Endothelial cell (in vitro differentiated cells): Measurements from ENCODE around the gene STING1. TPM values are rescaled to one million over a fixed set of nuclear protein-coding genes. Genes with fewer than 3 reads are reported as not detected.
"Not testable (repeated sequence)": the region's sequence is repeated elsewhere in the genome, so short reads cannot be mapped to it uniquely, and the experiment has no call there.

Experiments
- DNase-seq: peaks from one replicate; pipeline ENCODE4 v3.0.0; 2021; ENCODE audit warnings: low spot score
- H3K27ac Mint-ChIP-seq: one replicate; pipeline ENCODE4 v1.8.0; 2021; ENCODE audit warnings: mixed read lengths, inconsistent platforms; ENCODE audit not compliant: unreplicated experiment
- H3K27me3 Mint-ChIP-seq: one replicate; pipeline ENCODE4 v1.8.0; 2021; ENCODE audit warnings: mild to moderate bottlenecking, moderate library complexity, mixed read lengths, inconsistent platforms; ENCODE audit not compliant: unreplicated experiment
- H3K36me3 Mint-ChIP-seq: one replicate; pipeline ENCODE4 v1.8.0; 2021; ENCODE audit warnings: mild to moderate bottlenecking, low read depth, mixed read lengths, inconsistent platforms; ENCODE audit not compliant: unreplicated experiment
- H3K4me1 Mint-ChIP-seq: one replicate; pipeline ENCODE4 v1.8.0; 2021; ENCODE audit warnings: mild to moderate bottlenecking, mixed read lengths, inconsistent platforms; ENCODE audit not compliant: unreplicated experiment
- H3K4me3 Mint-ChIP-seq: one replicate; pipeline ENCODE4 v1.8.0; 2021; ENCODE audit warnings: mild to moderate bottlenecking, mixed read lengths, inconsistent platforms; ENCODE audit not compliant: unreplicated experiment
- H3K9me3 Mint-ChIP-seq: one replicate; pipeline ENCODE4 v1.8.0; 2021; ENCODE audit warnings: mixed read lengths, inconsistent platforms; ENCODE audit not compliant: unreplicated experiment
- CTCF ChIP-seq: fragments of 200-600 bp; sonication (generic); IDR thresholded peaks from one replicate; pipeline ENCODE4 v1.5.0; 2021; ENCODE audit warnings: antibody characterized with exemption; ENCODE audit not compliant: unreplicated experiment
- long read RNA-seq: library from polyadenylated mRNA; unstranded; transcript quantifications from one replicate; pipeline ENCODE4 v2.0.0, GENCODE V29; 2020; ENCODE audit not compliant: unreplicated experiment
- total RNA-seq: library from RNA; stranded (reverse); fragmentation: NEBNext Ultra II Directional; extraction: Animal tissue kit (Norgen Biotek cat#: 25700); gene quantifications from one replicate; pipeline ENCODE4 v1.2.1, GENCODE V29; 2021; ENCODE audit not compliant: unreplicated experiment

Gene STING1
- 69.1 TPM for total RNA-seq
- long read RNA-seq, transcript TMEM173-201 (8 exons, 1,771 nt), result major isoform, 10 of 91 reads
- long read RNA-seq, partial matches to known transcripts, result 60 of 91 reads
- long read RNA-seq, other reads (novel, unspliced or antisense), result 18 of 91 reads

GRCh38 chr5:139482050-139482889 lies at the start of gene STING1:
Gene STING1 (minus strand): TSS chr5:139482758. CDS start chr5:139481704, 1,054 bp downstream.
- Mint-ChIP-seq H3K36me3 (peaks cover 6% of the 10 kb centered on the region), H3K9me3 (no peaks in the 10 kb centered on the region), H3K27ac (peak within 1 kb of the TSS; percentile 94), H3K4me3 (peak within 1 kb of the TSS; percentile 77), H3K4me1 (peaks cover 28% of the 10 kb centered on the region), H3K27me3 (peaks cover 9% of the 10 kb centered on the region)
- no peak for DNase-seq
- no peak for TF ChIP-seq CTCF

- no peak for DNase-seq
- Mint-ChIP-seq H3K4me3 (no peak overlapping the region), H3K36me3 (no peaks in the 10 kb centered on the region), H3K9me3 (no peaks in the 10 kb centered on the region), H3K27me3 (peaks cover under 1% of the 10 kb centered on the region), H3K27ac (no peak overlapping the region), H3K4me1 (no peaks in the 10 kb centered on the region)
- no peak for TF ChIP-seq CTCF
Measured at GRCh38 chr5:139531772-139532169, 49.2 kb upstream of the STING1 start.

- H3K4me3 Mint-ChIP-seq, H3K4me1 Mint-ChIP-seq, H3K27me3 Mint-ChIP-seq, H3K27ac Mint-ChIP-seq, DNase-seq, H3K9me3 Mint-ChIP-seq, H3K36me3 Mint-ChIP-seq: not testable (repeated sequence)
Measured at GRCh38 chr5:139530079-139530478, 47.5 kb upstream of the STING1 start.

- not testable (repeated sequence) for H3K36me3 Mint-ChIP-seq, H3K27me3 Mint-ChIP-seq, DNase-seq, H3K4me1 Mint-ChIP-seq, H3K9me3 Mint-ChIP-seq, H3K27ac Mint-ChIP-seq, H3K4me3 Mint-ChIP-seq
Measured at GRCh38 chr5:139528695-139529094, 46.1 kb upstream of the STING1 start.

- not testable (repeated sequence) for H3K27ac Mint-ChIP-seq, H3K9me3 Mint-ChIP-seq, H3K27me3 Mint-ChIP-seq, H3K36me3 Mint-ChIP-seq, H3K4me3 Mint-ChIP-seq, DNase-seq, H3K4me1 Mint-ChIP-seq
Measured at GRCh38 chr5:139527896-139528467, 45.4 kb upstream of the STING1 start.

- H3K27me3 Mint-ChIP-seq, H3K9me3 Mint-ChIP-seq, H3K36me3 Mint-ChIP-seq, H3K27ac Mint-ChIP-seq, H3K4me3 Mint-ChIP-seq, DNase-seq, H3K4me1 Mint-ChIP-seq: not testable (repeated sequence)
Measured at GRCh38 chr5:139527090-139527470, 44.5 kb upstream of the STING1 start.

GRCh38 chr5:139526309-139527089 lies 43.9 kb upstream of the STING1 start:
- not testable (repeated sequence) for H3K27ac Mint-ChIP-seq

GRCh38 chr5:139525586-139526308 lies 43.2 kb upstream of the STING1 start:
- H3K27me3 Mint-ChIP-seq, DNase-seq, H3K9me3 Mint-ChIP-seq, H3K36me3 Mint-ChIP-seq, H3K27ac Mint-ChIP-seq, H3K4me1 Mint-ChIP-seq, H3K4me3 Mint-ChIP-seq: not testable (repeated sequence)

More at GRCh38 chr5:139526309-139527089, 43.9 kb upstream of the STING1 start:
- H3K4me3 Mint-ChIP-seq, H3K9me3 Mint-ChIP-seq, H3K36me3 Mint-ChIP-seq, DNase-seq, H3K4me1 Mint-ChIP-seq, H3K27me3 Mint-ChIP-seq: not testable (repeated sequence)
